ENCODE measurements around the gene SLC25A47. TPM values are rescaled to one million over a fixed set of nuclear protein-coding genes. Genes with fewer than 3 reads are reported as not detected.

Gene SLC25A47
- total RNA-seq (under 1 TPM in 2 of 6 donors, not detected in 4; 0.12 to 0.28 TPM), polyA plus RNA-seq (under 1 TPM; 0.07 to 0.11 TPM)

GRCh38 chr14:100323121-100323941 is at the start of gene SLC25A47:
Gene SLC25A47 (plus strand): TSS chr14:100323339. CDS start chr14:100323415, 76 bp downstream.
- TF ChIP-seq CTCF (IDR thresholded peaks at IDR 0.05) = no peak
- Histone ChIP-seq H3K4me1 (peaks cover 0 to 4% (median 0%) of the 10 kb centered on the region in 3 donors), H3K36me3 (no peaks in the 10 kb centered on the region), H3K4me3 (no peak within 1 kb of the TSS), H3K27me3 (no peaks in the 10 kb centered on the region), H3K27ac (no peak within 1 kb of the TSS), H3K9me3 (no peaks in the 10 kb centered on the region)
- 90 to 98% methylated on average over 15 to 16 of the region's 16 CpGs for WGBS, 2 donors
- ATAC-seq (no peak), DNase-seq (no peak), FAIRE-seq (no peak)
- intact Hi-C loops (cut with DNase I) = no loop called here

GRCh38 chr14:100274250-100274649 is 48.9 kb upstream of the SLC25A47 start:
- peaks cover 0 to 13% (median 0%) of the 10 kb centered on the region in 3 donors for H3K36me3 ChIP-seq
- TF ChIP-seq CTCF (IDR thresholded peaks at IDR 0.05) = no peak
- DNase-seq (no peak), ATAC-seq (no peak), FAIRE-seq (no peak)
- no peak overlapping the region for H3K27ac ChIP-seq
- H3K4me1 ChIP-seq = peaks cover 5 to 11% (median 10%) of the 10 kb centered on the region in 3 donors
- no peak overlapping the region for H3K4me3 ChIP-seq
- no peaks in the 10 kb centered on the region for H3K27me3 ChIP-seq
- WGBS, 2 donors = 94% methylated on average over 4 of the region's 4 CpGs
- intact Hi-C loops (cut with DNase I) = loop anchor here in 1 of 3 donors (5.0 kb wide), 1 partner anchor 103 kb away; the partner anchor contains the start of gene WDR25
- H3K9me3 ChIP-seq = no peaks in the 10 kb centered on the region

GRCh38 chr14:100275214-100275613 is 47.9 kb upstream of the SLC25A47 start:
- Histone ChIP-seq H3K27ac (no peak overlapping the region), H3K4me3 (no peak overlapping the region), H3K9me3 (no peaks in the 10 kb centered on the region), H3K27me3 (no peaks in the 10 kb centered on the region), H3K4me1 (peaks cover 5 to 11% (median 10%) of the 10 kb centered on the region in 3 donors), H3K36me3 (peaks cover 0 to 13% (median 0%) of the 10 kb centered on the region in 3 donors)
- WGBS, 2 donors = 73 to 78% methylated on average over 7 of the region's 7 CpGs
- ATAC-seq (no peak), DNase-seq (no peak), FAIRE-seq (no peak)
- intact Hi-C loops (cut with DNase I) = no loop called here
- no peak for TF ChIP-seq CTCF (IDR thresholded peaks at IDR 0.05)

- 64 to 67% methylated on average over 8 of the region's 8 CpGs for WGBS, 2 donors
- intact Hi-C loops (cut with DNase I) = no loop called here
- H3K27ac ChIP-seq = no peak overlapping the region
- H3K27me3 ChIP-seq = no peaks in the 10 kb centered on the region
- H3K4me3 ChIP-seq = no peak overlapping the region
- no peak for TF ChIP-seq CTCF (IDR thresholded peaks at IDR 0.05)
- FAIRE-seq (no peak), DNase-seq (no peak), ATAC-seq (peak in 1 of 4 donors; percentile 59)
- no peaks in the 10 kb centered on the region for H3K4me1 ChIP-seq
- peaks cover 0 to 13% (median 0%) of the 10 kb centered on the region in 3 donors for H3K36me3 ChIP-seq
- H3K9me3 ChIP-seq = no peaks in the 10 kb centered on the region
Observed at GRCh38 chr14:100278702-100279101, 44.4 kb upstream of the SLC25A47 start.

- Histone ChIP-seq H3K27ac (no peak overlapping the region), H3K4me1 (no peaks in the 10 kb centered on the region), H3K9me3 (no peaks in the 10 kb centered on the region), H3K27me3 (no peaks in the 10 kb centered on the region), H3K4me3 (no peak overlapping the region), H3K36me3 (peaks cover 0 to 13% (median 0%) of the 10 kb centered on the region in 3 donors)
- intact Hi-C loops (cut with DNase I) = no loop called here
- DNase-seq (no peak), ATAC-seq (no peak), FAIRE-seq (no peak)
- no peak for TF ChIP-seq CTCF (IDR thresholded peaks at IDR 0.05)
- WGBS, 2 donors = 53 to 56% methylated on average over 2 of the region's 2 CpGs
Observed at GRCh38 chr14:100279133-100279532, 44.0 kb upstream of the SLC25A47 start.
